CD14-positive monocyte (primary cell): ENCODE measurements around the gene HHIP. TPM values are rescaled to one million over a fixed set of nuclear protein-coding genes. Genes with fewer than 3 reads are reported as not detected.

ENCODE experiments used
- DNase-seq, 3 donors: peaks; one replicate each; pipeline ENCODE4 v3.0.0-alpha.2; 2011 to 2022
- H2AFZ ChIP-seq: 2 replicates; pipeline ENCODE4 v1.6.0; 2012; ENCODE audit warnings: mild to moderate bottlenecking, low read depth, low read length, inconsistent platforms; ENCODE audit not compliant: insufficient read depth, poor library complexity, severe bottlenecking
- H3K27ac ChIP-seq, 2 donors: 1 replicate in 1 of 2; 2 replicates in 1 of 2; pipeline ENCODE4 v1.5.1; 2012 to 2013; ENCODE audit warnings: low read length in 2 of 2, control low read depth in 1 of 2, inconsistent platforms in 1 of 2, low read depth in 1 of 2, mild to moderate bottlenecking in 1 of 2
- H3K27me3 ChIP-seq, 2 donors: one replicate each; pipeline versions ENCODE4 v1.6.0 to v1.6.1; 2011 to 2013; ENCODE audit warnings: low read length in 2 of 2; ENCODE audit not compliant: control insufficient read depth in 2 of 2, insufficient read depth in 2 of 2
- H3K36me3 ChIP-seq, 2 donors: replicated peaks in 1 of 2; 1 replicate in 1 of 2; 2 replicates in 1 of 2; pipeline versions ENCODE4 v1.5.1 to v1.6.1; 2012 to 2013; ENCODE audit warnings: low read length in 2 of 2, control low read depth in 1 of 2, inconsistent platforms in 1 of 2, mild to moderate bottlenecking in 1 of 2; ENCODE audit not compliant: insufficient read depth in 2 of 2, control insufficient read depth in 1 of 2
- H3K4me1 ChIP-seq, 2 donors: 1 replicate in 1 of 2; 2 replicates in 1 of 2; pipeline versions ENCODE4 v1.5.1 to v1.6.1; 2012 to 2013; ENCODE audit warnings: low read length in 2 of 2, control low read depth in 1 of 2, inconsistent platforms in 1 of 2, mild to moderate bottlenecking in 1 of 2, moderate library complexity in 1 of 2; ENCODE audit not compliant: insufficient read depth in 2 of 2, control insufficient read depth in 1 of 2
- H3K4me2 ChIP-seq: replicated peaks from 2 replicates; pipeline ENCODE3; 2012; ENCODE audit warnings: low read length, moderate library complexity, mild to moderate bottlenecking; ENCODE audit not compliant: poor library complexity, severe bottlenecking; ENCODE audit errors: extremely low read depth
- H3K4me3 ChIP-seq, 3 experiments: fragments of 200-600 bp in 1 of 3; sonication (generic) in 1 of 3; replicated peaks in 1 of 3; 1 replicate in 2 of 3; 2 replicates in 1 of 3; pipeline ENCODE4 v1.5.1; 2011 to 2013; ENCODE audit warnings: low read length in 3 of 3, mild to moderate bottlenecking in 3 of 3, control low read depth in 2 of 3, low read depth in 2 of 3, inconsistent platforms in 1 of 3, moderate library complexity in 1 of 3
- H3K79me2 ChIP-seq: 2 replicates; pipeline ENCODE4 v1.6.0; 2012; ENCODE audit warnings: mild to moderate bottlenecking, control low read depth, inconsistent platforms, low read length, moderate library complexity; ENCODE audit not compliant: insufficient read depth
- H3K9ac ChIP-seq: 2 replicates; pipeline ENCODE4 v1.6.0; 2017; ENCODE audit warnings: low read length, mild to moderate bottlenecking; ENCODE audit not compliant: insufficient read depth, poor library complexity, severe bottlenecking
- H3K9me3 ChIP-seq, 2 donors: replicated peaks in 1 of 2; 1 replicate in 1 of 2; 2 replicates in 1 of 2; pipeline versions ENCODE4 v1.5.1 to v1.6.1; 2012 to 2013; ENCODE audit warnings: low read length in 2 of 2, control low read depth in 1 of 2; ENCODE audit not compliant: control insufficient read depth in 1 of 2, insufficient read depth in 1 of 2
- H4K20me1 ChIP-seq: 2 replicates; pipeline ENCODE4 v1.6.0; 2012; ENCODE audit warnings: mild to moderate bottlenecking, low read length, control low read depth, moderate library complexity; ENCODE audit not compliant: insufficient read depth
- H3K27ac Mint-ChIP-seq, 7 donors: one replicate each; pipeline ENCODE4 v1.8.0; 2020; ENCODE audit warnings: mild to moderate bottlenecking in 7 of 7, mixed read lengths in 7 of 7, moderate library complexity in 6 of 7, inconsistent platforms in 2 of 7
- H3K27me3 Mint-ChIP-seq, 3 donors: one replicate each; pipeline ENCODE4 v1.8.0; 2021 to 2022; ENCODE audit warnings: low read depth in 3 of 3, mild to moderate bottlenecking in 3 of 3, mixed read lengths in 3 of 3, moderate library complexity in 3 of 3, inconsistent platforms in 1 of 3
- H3K36me3 Mint-ChIP-seq, 2 donors: one replicate each; pipeline ENCODE4 v1.8.0; 2020; ENCODE audit warnings: mixed read lengths in 2 of 2, inconsistent platforms in 1 of 2, mild to moderate bottlenecking in 1 of 2
- H3K4me1 Mint-ChIP-seq: one replicate; pipeline ENCODE4 v1.8.0; 2020; ENCODE audit warnings: mild to moderate bottlenecking, mixed read lengths
- H3K4me3 Mint-ChIP-seq, 2 donors: one replicate each; pipeline ENCODE4 v1.8.0; 2020; ENCODE audit warnings: mild to moderate bottlenecking in 2 of 2, mixed read lengths in 2 of 2, moderate library complexity in 1 of 2
- H3K9me3 Mint-ChIP-seq, 7 donors: one replicate each; pipeline ENCODE4 v1.8.0; 2020 to 2022; ENCODE audit warnings: mixed read lengths in 7 of 7, mild to moderate bottlenecking in 6 of 7, moderate library complexity in 6 of 7, inconsistent platforms in 2 of 7
- WGBS: methylation state at CpG from one replicate; pipeline ENCODE4 v1.1.5; 2013; ENCODE audit warnings: missing lambda C conversion rate; ENCODE audit not compliant: insufficient coverage; 5-methylcytosine and 5-hydroxymethylcytosine counted together
- intact Hi-C, 2 donors: fragments of 100-400 bp; cut with micrococcal nuclease; formaldehyde crosslinking; loops; one replicate each; pipeline versions ENCODE4 v1.15.0 to v1.15.1; 2023
- polyA plus RNA-seq, 3 donors: library from polyadenylated mRNA; depleted of rRNA in 1 of 3; unstranded in 2 of 3; stranded (reverse) in 1 of 3; fragments of 300-500 nt in 2 of 3; fragments of >200 nt in 1 of 3; fragmentation: Illumina TruSeq in 2 of 3; gene quantifications; 1 replicate in 2 of 3; 2 replicates in 1 of 3; pipeline ENCODE4 v1.2.3, GENCODE V29; 2012 to 2021
- TF ChIP-seq, protein P1 (sequence below): fragments of 200-600 bp; IDR thresholded peaks from one replicate; pipeline ENCODE4 v1.8.0; 2022; ENCODE audit warnings: antibody characterized with exemption, mild to moderate bottlenecking

The HHIP gene
- polyA plus RNA-seq, 3 donors = not detected

- no peaks in the 10 kb centered on the region for H3K4me1 ChIP-seq
- Mint-ChIP-seq H3K4me1 (no peaks in the 10 kb centered on the region), H3K4me3 (no peak overlapping the region)
These were observed 8.0 kb downstream of the HHIP start for GRCh38 chr4:144653781-144654545.

GRCh38 chr4:144655491-144655890 is 9.5 kb downstream of the HHIP start:
- Mint-ChIP-seq H3K36me3 (no peaks in the 10 kb centered on the region), H3K9me3 (no peaks in the 10 kb centered on the region), H3K4me3 (no peak overlapping the region), H3K4me1 (no peaks in the 10 kb centered on the region), H3K27ac (no peak overlapping the region), H3K27me3 (peaks cover 0 to 1% (median 0%) of the 10 kb centered on the region in 3 donors)
- no peak overlapping the region for H3K27ac ChIP-seq
- no peak overlapping the region for H3K4me3 ChIP-seq
- H3K4me2 ChIP-seq = no peak overlapping the region
- no peak overlapping the region for H3K9ac ChIP-seq
- no peaks in the 10 kb centered on the region for H3K9me3 ChIP-seq
- no peaks in the 10 kb centered on the region for H3K36me3 ChIP-seq
- TF ChIP-seq, protein P1, sequence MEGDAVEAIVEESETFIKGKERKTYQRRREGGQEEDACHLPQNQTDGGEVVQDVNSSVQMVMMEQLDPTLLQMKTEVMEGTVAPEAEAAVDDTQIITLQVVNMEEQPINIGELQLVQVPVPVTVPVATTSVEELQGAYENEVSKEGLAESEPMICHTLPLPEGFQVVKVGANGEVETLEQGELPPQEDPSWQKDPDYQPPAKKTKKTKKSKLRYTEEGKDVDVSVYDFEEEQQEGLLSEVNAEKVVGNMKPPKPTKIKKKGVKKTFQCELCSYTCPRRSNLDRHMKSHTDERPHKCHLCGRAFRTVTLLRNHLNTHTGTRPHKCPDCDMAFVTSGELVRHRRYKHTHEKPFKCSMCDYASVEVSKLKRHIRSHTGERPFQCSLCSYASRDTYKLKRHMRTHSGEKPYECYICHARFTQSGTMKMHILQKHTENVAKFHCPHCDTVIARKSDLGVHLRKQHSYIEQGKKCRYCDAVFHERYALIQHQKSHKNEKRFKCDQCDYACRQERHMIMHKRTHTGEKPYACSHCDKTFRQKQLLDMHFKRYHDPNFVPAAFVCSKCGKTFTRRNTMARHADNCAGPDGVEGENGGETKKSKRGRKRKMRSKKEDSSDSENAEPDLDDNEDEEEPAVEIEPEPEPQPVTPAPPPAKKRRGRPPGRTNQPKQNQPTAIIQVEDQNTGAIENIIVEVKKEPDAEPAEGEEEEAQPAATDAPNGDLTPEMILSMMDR = no peak
- intact Hi-C loops = no loop called here
- WGBS = no CpG with 5 or more reads among the region's 2 CpGs
- H4K20me1 ChIP-seq = no peaks in the 10 kb centered on the region
- H3K79me2 ChIP-seq = no peaks in the 10 kb centered on the region
- DNase-seq = no peak
- no peaks in the 10 kb centered on the region for H3K4me1 ChIP-seq
- no peak overlapping the region for H2AFZ ChIP-seq
- H3K27me3 ChIP-seq = no peaks in the 10 kb centered on the region

More at GRCh38 chr4:144653781-144654545, 8.0 kb downstream of the HHIP start:
- intact Hi-C loops = no loop called here
- no peak overlapping the region for H3K27ac Mint-ChIP-seq
- Histone ChIP-seq H3K27ac (no peak overlapping the region), H3K36me3 (no peaks in the 10 kb centered on the region), H4K20me1 (no peaks in the 10 kb centered on the region), H3K9ac (no peak overlapping the region), H3K27me3 (peaks cover 0 to under 1% of the 10 kb centered on the region in 2 donors), H3K9me3 (no peaks in the 10 kb centered on the region), H3K4me3 (no peak overlapping the region), H2AFZ (no peak overlapping the region), H3K79me2 (no peaks in the 10 kb centered on the region), H3K4me2 (no peak overlapping the region)
- H3K9me3 Mint-ChIP-seq = no peaks in the 10 kb centered on the region
- no peak for DNase-seq
- H3K36me3 Mint-ChIP-seq = no peaks in the 10 kb centered on the region
- H3K27me3 Mint-ChIP-seq = peaks cover 0 to 4% (median 1%) of the 10 kb centered on the region in 3 donors
- TF ChIP-seq, protein P1 = no peak
- 100% methylated on average over 2 of the region's 4 CpGs for WGBS
